Retinal pigment epithelial cell (primary cell): ENCODE data around the gene APOL2.

ENCODE experiments used
- DNase-seq: peaks from one replicate; pipeline ENCODE4 v3.0.0-alpha.2; 2010; ENCODE audit warnings: low read depth
- H3K4me3 ChIP-seq: 2 replicates; pipeline ENCODE4 v1.5.1; 2011; ENCODE audit warnings: mild to moderate bottlenecking, low read length, control low read depth, moderate library complexity
- TF ChIP-seq, protein P1 (sequence below): conservative IDR thresholded peaks from 2 replicates; pipeline ENCODE4 v1.5.1; 2011; ENCODE audit warnings: low read depth, low read length, control low read depth, inconsistent platforms

The APOL2 gene

DNA sequence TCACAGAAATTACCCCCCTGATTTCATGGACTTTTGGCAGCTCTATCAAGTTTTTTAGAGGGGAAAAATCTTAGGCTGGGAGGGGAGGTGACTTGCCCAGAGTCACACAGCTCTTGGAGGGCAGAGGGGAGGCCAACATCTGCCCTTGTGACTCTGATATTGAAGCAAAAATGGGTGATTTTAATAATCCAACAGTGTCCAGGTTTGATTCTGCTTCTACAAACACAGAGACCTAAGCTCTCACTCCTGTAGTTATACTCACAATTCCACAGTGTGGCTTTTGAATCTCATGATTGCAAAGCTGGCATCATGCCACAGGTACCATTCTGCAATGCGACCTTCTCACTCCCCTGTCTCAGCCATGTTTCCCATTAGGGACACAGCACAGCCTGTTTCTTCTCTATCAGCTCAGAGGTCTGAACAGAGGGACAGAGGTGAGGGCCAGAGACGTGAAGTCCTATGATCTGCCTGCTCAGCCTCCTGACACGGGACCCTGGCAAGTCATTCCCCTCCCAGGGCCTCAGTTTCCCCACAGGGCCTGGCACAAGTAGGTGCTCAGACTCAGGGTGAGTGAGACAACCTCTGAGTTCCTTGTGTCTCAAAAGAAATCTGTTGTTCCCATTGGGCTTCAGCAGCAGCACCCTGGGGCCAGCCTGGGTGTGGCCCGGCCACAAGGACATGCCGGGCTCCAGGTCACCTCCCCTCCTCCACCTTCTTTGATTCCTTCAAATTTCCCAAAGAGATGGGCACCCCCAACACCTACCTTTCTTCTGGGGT lies 766 bp downstream of the APOL2 start:
- peak overlapping the region; percentile 64 for H3K4me3 ChIP-seq
- TF ChIP-seq, protein P1, sequence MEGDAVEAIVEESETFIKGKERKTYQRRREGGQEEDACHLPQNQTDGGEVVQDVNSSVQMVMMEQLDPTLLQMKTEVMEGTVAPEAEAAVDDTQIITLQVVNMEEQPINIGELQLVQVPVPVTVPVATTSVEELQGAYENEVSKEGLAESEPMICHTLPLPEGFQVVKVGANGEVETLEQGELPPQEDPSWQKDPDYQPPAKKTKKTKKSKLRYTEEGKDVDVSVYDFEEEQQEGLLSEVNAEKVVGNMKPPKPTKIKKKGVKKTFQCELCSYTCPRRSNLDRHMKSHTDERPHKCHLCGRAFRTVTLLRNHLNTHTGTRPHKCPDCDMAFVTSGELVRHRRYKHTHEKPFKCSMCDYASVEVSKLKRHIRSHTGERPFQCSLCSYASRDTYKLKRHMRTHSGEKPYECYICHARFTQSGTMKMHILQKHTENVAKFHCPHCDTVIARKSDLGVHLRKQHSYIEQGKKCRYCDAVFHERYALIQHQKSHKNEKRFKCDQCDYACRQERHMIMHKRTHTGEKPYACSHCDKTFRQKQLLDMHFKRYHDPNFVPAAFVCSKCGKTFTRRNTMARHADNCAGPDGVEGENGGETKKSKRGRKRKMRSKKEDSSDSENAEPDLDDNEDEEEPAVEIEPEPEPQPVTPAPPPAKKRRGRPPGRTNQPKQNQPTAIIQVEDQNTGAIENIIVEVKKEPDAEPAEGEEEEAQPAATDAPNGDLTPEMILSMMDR: no peak
- no peak for DNase-seq

- TF ChIP-seq, protein P1: no peak
- DNase-seq: no peak
- peak overlapping the region; percentile 64 for H3K4me3 ChIP-seq
Measured at GRCh38 chr22:36237462-36238372, 1.6 kb downstream of the APOL2 start.

DNA sequence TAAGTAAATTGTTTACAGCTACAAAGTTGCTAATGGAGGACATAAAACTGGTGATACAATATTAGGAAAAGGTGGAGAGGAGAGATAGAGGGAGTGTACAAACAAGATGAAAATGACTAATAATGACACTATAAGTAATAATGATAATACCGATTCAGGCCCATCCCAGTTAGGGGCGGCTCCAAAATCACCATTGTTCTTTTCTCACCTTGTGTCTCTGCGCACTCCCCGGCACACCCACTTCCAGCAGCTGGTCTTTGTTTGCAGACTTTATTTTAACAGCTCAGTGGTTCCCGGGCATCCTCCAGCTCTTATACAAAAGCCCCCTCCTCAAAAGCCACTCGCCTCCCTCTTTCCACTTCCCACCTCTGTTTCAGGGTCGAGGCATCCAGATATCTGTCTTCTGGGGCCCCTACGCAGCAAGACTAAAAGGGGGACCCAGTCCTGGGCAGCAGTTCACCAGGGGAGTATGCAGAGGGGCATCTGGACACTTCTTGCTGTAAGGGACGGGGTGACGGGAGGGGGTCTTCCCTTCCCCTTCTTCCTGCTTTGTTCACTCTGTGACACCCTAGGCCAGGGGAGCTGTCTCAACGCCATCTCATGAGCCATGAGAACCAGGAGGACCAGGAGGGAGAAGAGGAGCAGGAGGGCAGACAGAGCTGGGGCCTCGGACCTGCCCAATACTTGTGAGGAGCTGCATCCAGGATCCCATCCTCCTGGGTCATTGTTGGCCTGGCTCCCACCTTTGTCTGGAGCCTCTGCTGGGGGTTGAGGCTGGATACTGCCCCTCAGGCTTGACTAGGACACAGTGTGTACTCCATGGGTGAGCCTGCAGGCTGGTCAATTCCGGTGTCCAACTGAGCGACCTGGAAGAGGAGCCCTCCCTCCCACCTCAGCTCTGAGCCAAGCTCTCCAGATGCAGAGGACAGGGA lies 2.7 kb downstream of the APOL2 start:
- TF ChIP-seq, protein P1: no peak
- no peak overlapping the region for H3K4me3 ChIP-seq
- no peak for DNase-seq

- TF ChIP-seq, protein P1: no peak
- no peak overlapping the region for H3K4me3 ChIP-seq
- no peak for DNase-seq
Measured at GRCh38 chr22:36235585-36235984, 3.7 kb downstream of the APOL2 start.

- TF ChIP-seq, protein P1: no peak
- no peak for DNase-seq
- H3K4me3 ChIP-seq: no peak overlapping the region
Measured at GRCh38 chr22:36234919-36235318, 4.4 kb downstream of the APOL2 start.

DNA sequence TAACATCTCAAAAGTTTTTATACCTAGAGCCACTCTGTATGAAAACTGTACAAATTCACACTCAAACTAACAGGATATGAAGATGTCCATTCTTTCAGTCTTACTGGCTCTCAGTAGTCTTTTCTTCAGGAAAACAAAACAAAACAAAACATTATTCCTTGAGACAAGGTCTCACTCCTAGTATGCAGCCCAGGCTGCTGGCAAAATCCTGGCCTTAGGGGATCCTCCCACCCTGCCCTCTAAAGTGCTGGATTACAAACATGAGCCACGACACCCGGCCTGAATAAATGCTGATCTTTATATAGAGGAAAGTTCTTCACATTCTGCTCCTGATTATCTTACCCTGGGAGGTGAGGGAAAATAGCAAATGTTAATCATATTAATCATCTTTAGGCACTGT lies 5.1 kb downstream of the APOL2 start:
- no peak for DNase-seq
- H3K4me3 ChIP-seq: no peak overlapping the region
- TF ChIP-seq, protein P1: no peak
